ENCODE measurements around the gene PCSK1. TPM values are rescaled to one million over a fixed set of nuclear protein-coding genes. Genes with fewer than 3 reads are reported as not detected.
"Not testable (repeated sequence)": the region's sequence is repeated elsewhere in the genome, so short reads cannot be mapped to it uniquely, and the experiment has no call there.

Gene PCSK1
- total and polyA plus RNA-seq, 5 experiments from 2014 or later: not detected

GRCh38 chr5:96410013-96410412 is 23.0 kb downstream of the PCSK1 start:
- Mint-ChIP-seq H3K27me3 (peaks cover 0 to 25% (median 2%) of the 10 kb centered on the region in 5 donors), H3K9me3 (no peaks in the 10 kb centered on the region), H3K4me3 (no peak overlapping the region), H3K4me1 (no peaks in the 10 kb centered on the region), H3K36me3 (no peaks in the 10 kb centered on the region), H3K27ac (no peak overlapping the region)
- ATAC-seq (no peak), DNase-seq (no peak)
- POLR2A ChIA-PET: no interaction called here

- Mint-ChIP-seq H3K9me3 (no peaks in the 10 kb centered on the region), H3K4me1 (no peaks in the 10 kb centered on the region), H3K27ac (no peak overlapping the region), H3K36me3 (no peaks in the 10 kb centered on the region), H3K27me3 (peaks cover 0 to 25% (median 2%) of the 10 kb centered on the region in 5 donors), H3K4me3 (no peak overlapping the region)
- DNase-seq: no peak
- ATAC-seq: no peak
- POLR2A ChIA-PET: no interaction called here
Measured at GRCh38 chr5:96408841-96409538, 24.1 kb downstream of the PCSK1 start.

GRCh38 chr5:96408210-96408777 is 24.8 kb downstream of the PCSK1 start:
- Mint-ChIP-seq H3K4me1 (no peaks in the 10 kb centered on the region), H3K9me3 (no peaks in the 10 kb centered on the region), H3K4me3 (no peak overlapping the region), H3K36me3 (no peaks in the 10 kb centered on the region), H3K27me3 (peaks cover 0 to 25% (median 2%) of the 10 kb centered on the region in 5 donors), H3K27ac (no peak overlapping the region)
- DNase-seq (no peak), ATAC-seq (no peak)
- POLR2A ChIA-PET: no interaction called here

GRCh38 chr5:96407436-96407835 is 25.6 kb downstream of the PCSK1 start:
- Mint-ChIP-seq H3K9me3 (no peaks in the 10 kb centered on the region), H3K4me1 (no peaks in the 10 kb centered on the region), H3K4me3 (no peak overlapping the region), H3K36me3 (no peaks in the 10 kb centered on the region), H3K27me3 (peaks cover 0 to 16% (median 0%) of the 10 kb centered on the region in 5 donors), H3K27ac (no peak overlapping the region)
- POLR2A ChIA-PET: no interaction called here
- DNase-seq: no peak
- no peak for ATAC-seq

- POLR2A ChIA-PET: no interaction called here
- H3K4me3 Mint-ChIP-seq: no peak overlapping the region
- no peaks in the 10 kb centered on the region for H3K36me3 Mint-ChIP-seq
- ATAC-seq: no peak
- H3K4me1 Mint-ChIP-seq: no peaks in the 10 kb centered on the region
- no peaks in the 10 kb centered on the region for H3K27me3 Mint-ChIP-seq
- H3K9me3 Mint-ChIP-seq: no peaks in the 10 kb centered on the region
- H3K27ac Mint-ChIP-seq: no peak overlapping the region
- DNase-seq: no peak
Measured at GRCh38 chr5:96404191-96404867, 28.7 kb downstream of the PCSK1 start.

GRCh38 chr5:96402500-96402899 is 30.5 kb downstream of the PCSK1 start:
- no peak overlapping the region for H3K27ac Mint-ChIP-seq
- no peaks in the 10 kb centered on the region for H3K36me3 Mint-ChIP-seq
- no peaks in the 10 kb centered on the region for H3K4me1 Mint-ChIP-seq
- H3K27me3 Mint-ChIP-seq: no peaks in the 10 kb centered on the region
- POLR2A ChIA-PET: no interaction called here
- no peak for ATAC-seq
- H3K4me3 Mint-ChIP-seq: no peak overlapping the region
- H3K9me3 Mint-ChIP-seq: no peaks in the 10 kb centered on the region
- DNase-seq: no peak

GRCh38 chr5:96396878-96397277 is 36.2 kb downstream of the PCSK1 start:
- Mint-ChIP-seq H3K4me3 (no peak overlapping the region), H3K36me3 (peaks cover 0 to 8% (median 2%) of the 10 kb centered on the region in 3 donors), H3K27ac (no peak overlapping the region), H3K9me3 (peaks cover 2 to 11% (median 4%) of the 10 kb centered on the region in 9 donors), H3K27me3 (peaks cover 0 to 10% (median 7%) of the 10 kb centered on the region in 5 donors), H3K4me1 (no peaks in the 10 kb centered on the region)
- DNase-seq (no peak), ATAC-seq (no peak)
- POLR2A ChIA-PET: no interaction called here

- ATAC-seq, DNase-seq, H3K36me3 Mint-ChIP-seq, H3K4me1 Mint-ChIP-seq, H3K4me3 Mint-ChIP-seq, POLR2A ChIA-PET, H3K27ac Mint-ChIP-seq: not testable (repeated sequence)
- peaks cover 2 to 11% (median 4%) of the 10 kb centered on the region in 9 donors for H3K9me3 Mint-ChIP-seq
- peaks cover 7 to 14% (median 9%) of the 10 kb centered on the region in 5 donors for H3K27me3 Mint-ChIP-seq
Measured at GRCh38 chr5:96395295-96395694, 37.8 kb downstream of the PCSK1 start.

GRCh38 chr5:96391921-96392320 is 41.1 kb downstream of the PCSK1 start:
- Mint-ChIP-seq H3K4me1 (no peaks in the 10 kb centered on the region), H3K36me3 (peaks cover 0 to 8% (median 2%) of the 10 kb centered on the region in 3 donors), H3K4me3 (no peak overlapping the region), H3K9me3 (peaks cover 2 to 11% (median 4%) of the 10 kb centered on the region in 9 donors), H3K27ac (no peak overlapping the region), H3K27me3 (peaks cover 10 to 22% (median 16%) of the 10 kb centered on the region in 5 donors)
- POLR2A ChIA-PET: no interaction called here
- ATAC-seq (no peak), DNase-seq (no peak)

- Mint-ChIP-seq H3K9me3 (no peaks in the 10 kb centered on the region), H3K4me1 (no peaks in the 10 kb centered on the region), H3K36me3 (no peaks in the 10 kb centered on the region), H3K27ac (no peak overlapping the region), H3K4me3 (no peak overlapping the region), H3K27me3 (peaks cover 11 to 34% (median 14%) of the 10 kb centered on the region in 5 donors)
- POLR2A ChIA-PET: no interaction called here
- DNase-seq (no peak), ATAC-seq (no peak)
Measured at GRCh38 chr5:96388176-96388575, 44.9 kb downstream of the PCSK1 start.

GRCh38 chr5:96387616-96388015 is 45.4 kb downstream of the PCSK1 start:
- Mint-ChIP-seq H3K9me3 (no peaks in the 10 kb centered on the region), H3K27ac (no peak overlapping the region), H3K27me3 (peaks cover 9 to 39% (median 15%) of the 10 kb centered on the region in 5 donors), H3K4me1 (no peaks in the 10 kb centered on the region), H3K4me3 (no peak overlapping the region), H3K36me3 (no peaks in the 10 kb centered on the region)
- ATAC-seq (no peak), DNase-seq (no peak)
- POLR2A ChIA-PET: no interaction called here

- DNase-seq (no peak), ATAC-seq (no peak)
- peaks cover 1 to 6% (median 2%) of the 10 kb centered on the region in 4 donors for H3K4me1 Mint-ChIP-seq
- H3K27ac Mint-ChIP-seq: no peak overlapping the region
- no peaks in the 10 kb centered on the region for H3K9me3 Mint-ChIP-seq
- peaks cover 5 to 41% (median 18%) of the 10 kb centered on the region in 5 donors for H3K27me3 Mint-ChIP-seq
- no peak overlapping the region for H3K4me3 Mint-ChIP-seq
- H3K36me3 Mint-ChIP-seq: no peaks in the 10 kb centered on the region
- POLR2A ChIA-PET: no interaction called here
Measured at GRCh38 chr5:96385538-96385937, 47.5 kb downstream of the PCSK1 start.

- no peak for ATAC-seq
Measured at GRCh38 chr5:96384353-96384752, 48.7 kb downstream of the PCSK1 start.

More at GRCh38 chr5:96384353-96384752, 48.7 kb downstream of the PCSK1 start:
- DNase-seq: no peak
- Mint-ChIP-seq H3K9me3 (no peaks in the 10 kb centered on the region), H3K36me3 (no peaks in the 10 kb centered on the region), H3K27me3 (peaks cover 4 to 34% (median 18%) of the 10 kb centered on the region in 5 donors), H3K4me3 (no peak overlapping the region), H3K4me1 (peaks cover 1 to 6% (median 2%) of the 10 kb centered on the region in 4 donors), H3K27ac (no peak overlapping the region)
- POLR2A ChIA-PET: no interaction called here

All from naive thymus-derived CD8-positive, alpha-beta T cell (primary cell).